ENCODE data around the gene PLCD3.

GRCh38 chr17:45090711-45091110 is 41.6 kb downstream of the PLCD3 start:
- TF ChIP-seq CTCF (IDR thresholded peaks at IDR 0.05) (no peak), POLR2A (IDR thresholded peaks at IDR 0.05) (peak in 1 of 2 donors; percentile 57)

All from adrenal gland (tissue), 5 donors.